ENCODE data around the gene SLC2A1.

The SLC2A1 gene

GRCh38 chr1:42886800-42887199, 71.9 kb downstream of the SLC2A1 start:
- DNase-seq: no peak

- DNase-seq: no peak
These were observed 72.5 kb downstream of the SLC2A1 start for GRCh38 chr1:42886046-42886739.

- DNase-seq: no peak
These were observed 78.3 kb downstream of the SLC2A1 start for GRCh38 chr1:42880384-42880783.

GRCh38 chr1:42877380-42877779, 81.3 kb downstream of the SLC2A1 start:
- DNase-seq: no peak

- no peak for DNase-seq
These were observed 82.7 kb downstream of the SLC2A1 start for GRCh38 chr1:42876009-42876408.

Measured in NCI-H1105 (cell line).